HepG2 (cell line): ENCODE measurements around the gene HSPA1A. TPM values are rescaled to one million over a fixed set of nuclear protein-coding genes. Genes with fewer than 3 reads are reported as not detected.

ENCODE experiments used
- CENPT ChIP-seq: sonication (generic); formaldehyde crosslinking; IDR thresholded peaks from 2 replicates; pipeline ENCODE4 v1.8.0; 2022; ENCODE audit warnings: low read depth, mild to moderate bottlenecking, moderate library complexity, missing genetic modification reagents
- ELF4 ChIP-seq: sonication (generic); formaldehyde crosslinking; IDR thresholded peaks from 2 replicates; pipeline ENCODE4 v1.5.0; 2020; ENCODE audit warnings: missing genetic modification reagents, mild to moderate bottlenecking, moderate library complexity, borderline replicate concordance
- GTF3A ChIP-seq: sonication (generic); formaldehyde crosslinking; conservative IDR thresholded peaks from 2 replicates; pipeline ENCODE4 v1.4.0; 2020; ENCODE audit warnings: mild to moderate bottlenecking, missing genetic modification reagents
- HOXA3 ChIP-seq: sonication (generic); formaldehyde crosslinking; IDR thresholded peaks from 2 replicates; pipeline ENCODE4 v1.5.0; 2020; ENCODE audit warnings: missing genetic modification reagents
- JUN ChIP-seq: sonication (generic); formaldehyde crosslinking; IDR thresholded peaks from 2 replicates; pipeline ENCODE4 v1.4.0; 2020; ENCODE audit warnings: mild to moderate bottlenecking, missing genetic modification reagents
- KLF15 ChIP-seq: sonication (generic); formaldehyde crosslinking; IDR thresholded peaks from 2 replicates; pipeline ENCODE4 v1.8.1; 2023; ENCODE audit warnings: borderline replicate concordance, mild to moderate bottlenecking, inconsistent platforms, missing genetic modification reagents, mixed read lengths
- MBD4 ChIP-seq: IDR thresholded peaks from 2 replicates; pipeline ENCODE4 v1.6.1; 2012; ENCODE audit warnings: low read length, inconsistent platforms, borderline replicate concordance
- NR2F1 ChIP-seq, 2 experiments: fragments of 450-650 bp in 1 of 2; formaldehyde crosslinking in 1 of 2; IDR thresholded peaks; 2 replicates each; pipeline versions ENCODE4 v1.5.0 to v1.6.1; 2016 to 2020; ENCODE audit warnings: mild to moderate bottlenecking in 1 of 2, missing compliant biosample characterization in 1 of 2, missing genetic modification reagents in 1 of 2, moderate library complexity in 1 of 2
- RAD21 ChIP-seq: fragments of 450-650 bp; formaldehyde crosslinking; IDR thresholded peaks from 2 replicates; pipeline ENCODE4 v1.5.0; 2020; ENCODE audit warnings: mild to moderate bottlenecking
- ZC3H13 ChIP-seq: sonication (generic); formaldehyde crosslinking; IDR thresholded peaks from 2 replicates; pipeline ENCODE4 v1.8.1; 2023; ENCODE audit warnings: mild to moderate bottlenecking, missing genetic modification reagents, moderate library complexity
- ZFP62 ChIP-seq: sonication (generic); formaldehyde crosslinking; IDR thresholded peaks from 2 replicates; pipeline ENCODE4 v1.4.0; 2020; ENCODE audit warnings: missing genetic modification reagents
- ZNF678 ChIP-seq: sonication (generic); formaldehyde crosslinking; IDR thresholded peaks from 2 replicates; pipeline ENCODE4 v1.4.0; 2020; ENCODE audit warnings: mild to moderate bottlenecking, missing genetic modification reagents
- ZNF772 ChIP-seq: sonication (generic); formaldehyde crosslinking; IDR thresholded peaks from 2 replicates; pipeline ENCODE4 v1.5.0; 2020; ENCODE audit warnings: mild to moderate bottlenecking, missing genetic modification reagents
- ZNF782 ChIP-seq: sonication (generic); formaldehyde crosslinking; IDR thresholded peaks from 2 replicates; pipeline ENCODE4 v1.4.0; 2020; ENCODE audit warnings: missing genetic modification reagents, mild to moderate bottlenecking, borderline replicate concordance
- ZNF816 ChIP-seq: sonication (generic); formaldehyde crosslinking; IDR thresholded peaks from 2 replicates; pipeline ENCODE4 v1.8.0; 2022; ENCODE audit warnings: missing genetic modification reagents, mild to moderate bottlenecking, borderline replicate concordance
- ZNF883 ChIP-seq: sonication (generic); formaldehyde crosslinking; IDR thresholded peaks from 2 replicates; pipeline ENCODE4 v1.5.1; 2020; ENCODE audit warnings: mild to moderate bottlenecking, missing genetic modification reagents; ENCODE audit errors: not compliant biosample characterization
- polyA plus RNA-seq, 8 experiments: library from polyadenylated mRNA; depleted of rRNA in 3 of 8; stranded (reverse) in 7 of 8; unstranded in 1 of 8; fragments of >200 nt; fragmentation: Illumina TruSeq in 4 of 8; extraction: Trizol in 4 of 8; gene quantifications; 2 replicates each; pipeline versions ENCODE4 v1.2.1 to v1.2.3, GENCODE V29; 2011 to 2016; ENCODE audit warnings: low read depth in 4 of 8, missing spikeins in 1 of 8, mixed read lengths in 1 of 8; ENCODE audit not compliant: insufficient read depth in 1 of 8
- total RNA-seq, 5 experiments: library from RNA; depleted of rRNA; stranded (reverse); fragments of >200 nt; fragmentation: Illumina TruSeq; extraction: Trizol; gene quantifications; 2 replicates each; pipeline ENCODE4 v1.2.3, GENCODE V29; 2016; ENCODE audit warnings: low read depth in 1 of 5
- TF ChIP-seq, protein P1 (sequence below): sonication (generic); formaldehyde crosslinking; IDR thresholded peaks from 2 replicates; pipeline ENCODE4 v1.4.0; 2020; ENCODE audit warnings: missing genetic modification reagents
- TF ChIP-seq, protein P2 (sequence below): sonication (generic); formaldehyde crosslinking; IDR thresholded peaks from 2 replicates; pipeline ENCODE4 v1.8.0; 2022; ENCODE audit warnings: mild to moderate bottlenecking, missing genetic modification reagents
- TF ChIP-seq, protein P3 (sequence below): sonication (generic); formaldehyde crosslinking; IDR thresholded peaks from 2 replicates; pipeline ENCODE4 v1.5.0; 2020; ENCODE audit warnings: mild to moderate bottlenecking, low read depth, missing genetic modification reagents, borderline replicate concordance
- TF ChIP-seq, protein P4 (sequence below): sonication (generic); formaldehyde crosslinking; IDR thresholded peaks from 2 replicates; pipeline ENCODE4 v1.5.1; 2020; ENCODE audit warnings: mild to moderate bottlenecking, moderate library complexity, missing genetic modification reagents
- TF ChIP-seq, protein P5 (sequence below): sonication (generic); formaldehyde crosslinking; IDR thresholded peaks from 2 replicates; pipeline ENCODE4 v1.4.0; 2020; ENCODE audit warnings: low read depth, missing genetic modification reagents

HSPA1A gene
- total and polyA plus RNA-seq, 2 of the 13 experiments (the other 11 are each of a cell fraction or from before 2014, with no cell fraction given), result 44.5 to 85.0 TPM

DNA sequence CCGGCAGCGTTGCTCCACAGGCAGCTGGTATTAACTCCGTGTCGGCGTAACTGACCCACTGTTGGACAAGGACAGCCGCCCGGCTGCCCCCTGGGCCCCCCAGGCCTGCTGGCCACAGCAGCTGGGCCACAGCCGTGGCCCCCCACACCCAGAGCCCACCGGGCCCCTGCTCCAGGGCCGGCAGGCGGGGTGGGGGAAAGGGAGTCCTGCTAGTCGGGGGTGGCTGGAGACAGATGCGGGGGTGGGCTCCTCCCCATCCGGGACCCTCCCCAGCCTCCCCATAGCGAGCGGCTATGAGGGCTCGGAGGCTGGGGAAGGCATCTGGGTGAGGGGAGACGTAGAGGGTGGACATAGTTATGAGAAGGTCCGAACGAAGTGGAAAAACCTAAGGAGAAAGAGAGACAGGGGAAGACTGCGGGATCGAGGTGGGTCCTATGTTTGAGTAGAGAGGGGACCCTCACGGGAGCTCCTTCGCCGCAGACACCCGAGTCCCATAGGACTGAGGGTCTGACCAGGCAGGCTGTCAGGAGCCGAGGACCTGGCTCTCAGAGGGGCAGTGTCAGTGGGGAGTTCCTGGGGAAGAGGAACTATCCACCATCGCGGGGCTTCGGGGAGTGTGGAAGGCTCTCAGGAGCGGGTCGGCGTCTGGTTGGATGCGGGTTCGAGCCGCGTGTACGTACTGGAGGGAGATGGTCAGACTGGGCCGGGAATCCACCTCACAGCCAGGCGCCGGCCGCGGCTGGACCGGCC lies 20.3 kb upstream of the HSPA1A start (continued):
- TF ChIP-seq ZNF816 (CRISPR knock-in tag) (no peak), RAD21 (no peak), CENPT (CRISPR knock-in tag) (no peak), ZNF883 (no peak), GTF3A (no peak), MBD4 (no peak), JUN (CRISPR knock-in tag) (peak; percentile 33; the same call in 1 of the 2 replicates), ELF4 (CRISPR knock-in tag) (no peak), HOXA3 (no peak), ZNF782 (peak; percentile 16; the same call in 1 of the 2 replicates), KLF15 (CRISPR knock-in tag) (no peak), ZFP62 (no peak), NR2F1 (CRISPR knock-in tag; IDR thresholded peaks at IDR 0.05) (no peak), ZNF772 (CRISPR knock-in tag) (no peak), ZNF678 (CRISPR knock-in tag) (no peak), ZC3H13 (CRISPR knock-in tag) (0 out of 2 replicates have a peak, but pooled peaks have one; percentile 5)
- TF ChIP-seq, protein P1, sequence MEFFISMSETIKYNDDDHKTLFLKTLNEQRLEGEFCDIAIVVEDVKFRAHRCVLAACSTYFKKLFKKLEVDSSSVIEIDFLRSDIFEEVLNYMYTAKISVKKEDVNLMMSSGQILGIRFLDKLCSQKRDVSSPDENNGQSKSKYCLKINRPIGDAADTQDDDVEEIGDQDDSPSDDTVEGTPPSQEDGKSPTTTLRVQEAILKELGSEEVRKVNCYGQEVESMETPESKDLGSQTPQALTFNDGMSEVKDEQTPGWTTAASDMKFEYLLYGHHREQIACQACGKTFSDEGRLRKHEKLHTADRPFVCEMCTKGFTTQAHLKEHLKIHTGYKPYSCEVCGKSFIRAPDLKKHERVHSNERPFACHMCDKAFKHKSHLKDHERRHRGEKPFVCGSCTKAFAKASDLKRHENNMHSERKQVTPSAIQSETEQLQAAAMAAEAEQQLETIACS (CRISPR knock-in tag), result no peak
- TF ChIP-seq, protein P2, sequence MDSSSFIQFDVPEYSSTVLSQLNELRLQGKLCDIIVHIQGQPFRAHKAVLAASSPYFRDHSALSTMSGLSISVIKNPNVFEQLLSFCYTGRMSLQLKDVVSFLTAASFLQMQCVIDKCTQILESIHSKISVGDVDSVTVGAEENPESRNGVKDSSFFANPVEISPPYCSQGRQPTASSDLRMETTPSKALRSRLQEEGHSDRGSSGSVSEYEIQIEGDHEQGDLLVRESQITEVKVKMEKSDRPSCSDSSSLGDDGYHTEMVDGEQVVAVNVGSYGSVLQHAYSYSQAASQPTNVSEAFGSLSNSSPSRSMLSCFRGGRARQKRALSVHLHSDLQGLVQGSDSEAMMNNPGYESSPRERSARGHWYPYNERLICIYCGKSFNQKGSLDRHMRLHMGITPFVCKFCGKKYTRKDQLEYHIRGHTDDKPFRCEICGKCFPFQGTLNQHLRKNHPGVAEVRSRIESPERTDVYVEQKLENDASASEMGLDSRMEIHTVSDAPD (CRISPR knock-in tag), result no peak
- TF ChIP-seq, protein P3, sequence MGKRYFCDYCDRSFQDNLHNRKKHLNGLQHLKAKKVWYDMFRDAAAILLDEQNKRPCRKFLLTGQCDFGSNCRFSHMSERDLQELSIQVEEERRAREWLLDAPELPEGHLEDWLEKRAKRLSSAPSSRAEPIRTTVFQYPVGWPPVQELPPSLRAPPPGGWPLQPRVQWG (CRISPR knock-in tag), result no peak
- TF ChIP-seq, protein P4, sequence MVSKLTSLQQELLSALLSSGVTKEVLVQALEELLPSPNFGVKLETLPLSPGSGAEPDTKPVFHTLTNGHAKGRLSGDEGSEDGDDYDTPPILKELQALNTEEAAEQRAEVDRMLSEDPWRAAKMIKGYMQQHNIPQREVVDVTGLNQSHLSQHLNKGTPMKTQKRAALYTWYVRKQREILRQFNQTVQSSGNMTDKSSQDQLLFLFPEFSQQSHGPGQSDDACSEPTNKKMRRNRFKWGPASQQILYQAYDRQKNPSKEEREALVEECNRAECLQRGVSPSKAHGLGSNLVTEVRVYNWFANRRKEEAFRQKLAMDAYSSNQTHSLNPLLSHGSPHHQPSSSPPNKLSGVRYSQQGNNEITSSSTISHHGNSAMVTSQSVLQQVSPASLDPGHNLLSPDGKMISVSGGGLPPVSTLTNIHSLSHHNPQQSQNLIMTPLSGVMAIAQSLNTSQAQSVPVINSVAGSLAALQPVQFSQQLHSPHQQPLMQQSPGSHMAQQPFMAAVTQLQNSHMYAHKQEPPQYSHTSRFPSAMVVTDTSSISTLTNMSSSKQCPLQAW, result peak; percentile 42; the same call in 1 of the 2 replicates
- TF ChIP-seq, protein P5, sequence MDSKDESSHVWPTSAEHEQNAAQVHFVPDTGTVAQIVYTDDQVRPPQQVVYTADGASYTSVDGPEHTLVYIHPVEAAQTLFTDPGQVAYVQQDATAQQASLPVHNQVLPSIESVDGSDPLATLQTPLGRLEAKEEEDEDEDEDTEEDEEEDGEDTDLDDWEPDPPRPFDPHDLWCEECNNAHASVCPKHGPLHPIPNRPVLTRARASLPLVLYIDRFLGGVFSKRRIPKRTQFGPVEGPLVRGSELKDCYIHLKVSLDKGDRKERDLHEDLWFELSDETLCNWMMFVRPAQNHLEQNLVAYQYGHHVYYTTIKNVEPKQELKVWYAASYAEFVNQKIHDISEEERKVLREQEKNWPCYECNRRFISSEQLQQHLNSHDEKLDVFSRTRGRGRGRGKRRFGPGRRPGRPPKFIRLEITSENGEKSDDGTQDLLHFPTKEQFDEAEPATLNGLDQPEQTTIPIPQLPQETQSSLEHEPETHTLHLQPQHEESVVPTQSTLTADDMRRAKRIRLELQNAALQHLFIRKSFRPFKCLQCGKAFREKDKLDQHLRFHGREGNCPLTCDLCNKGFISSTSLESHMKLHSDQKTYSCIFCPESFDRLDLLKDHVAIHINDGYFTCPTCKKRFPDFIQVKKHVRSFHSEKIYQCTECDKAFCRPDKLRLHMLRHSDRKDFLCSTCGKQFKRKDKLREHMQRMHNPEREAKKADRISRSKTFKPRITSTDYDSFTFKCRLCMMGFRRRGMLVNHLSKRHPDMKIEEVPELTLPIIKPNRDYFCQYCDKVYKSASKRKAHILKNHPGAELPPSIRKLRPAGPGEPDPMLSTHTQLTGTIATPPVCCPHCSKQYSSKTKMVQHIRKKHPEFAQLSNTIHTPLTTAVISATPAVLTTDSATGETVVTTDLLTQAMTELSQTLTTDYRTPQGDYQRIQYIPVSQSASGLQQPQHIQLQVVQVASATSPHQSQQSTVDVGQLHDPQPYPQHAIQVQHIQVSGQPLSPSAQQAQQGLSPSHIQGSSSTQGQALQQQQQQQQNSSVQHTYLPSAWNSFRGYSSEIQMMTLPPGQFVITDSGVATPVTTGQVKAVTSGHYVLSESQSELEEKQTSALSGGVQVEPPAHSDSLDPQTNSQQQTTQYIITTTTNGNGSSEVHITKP, result no peak
